Measurements from ENCODE around the gene PKM. TPM values are rescaled to one million over a fixed set of nuclear protein-coding genes. Genes with fewer than 3 reads are reported as not detected.
A peak's percentile ranks its signal among the peaks of the same experiment; 100 is the strongest.

The PKM gene
- total RNA-seq, 1 donor = 2,299 TPM

- peaks cover 56% of the 10 kb centered on the region for H3K4me1 ChIP-seq (ENCODE audit: insufficient read depth, low read length)
- H3K9me3 ChIP-seq (ENCODE audit: low read depth, low read length) = no peaks in the 10 kb centered on the region
- no peaks in the 10 kb centered on the region for H3K27me3 ChIP-seq (ENCODE audit: insufficient read depth, low read length)
- no peak for TF ChIP-seq CTCF (IDR thresholded peaks at IDR 0.05; ENCODE audit: extremely low read depth, low read depth, low read length)
- H3K79me2 ChIP-seq (ENCODE audit: insufficient read depth, low read length) = peaks cover 82% of the 10 kb centered on the region
- peak; percentile 62 for DNase-seq (ENCODE audit: insufficient read length, low spot score, missing footprints)
- peaks cover 80% of the 10 kb centered on the region for H4K20me1 ChIP-seq (ENCODE audit: insufficient read depth, low read length)
- no peak overlapping the region for H3K4me3 ChIP-seq (ENCODE audit: insufficient read depth, low read length)
- H3K4me2 ChIP-seq (ENCODE audit: insufficient read depth, low read length) = peak overlapping the region; percentile 49
- H3K36me3 ChIP-seq (ENCODE audit: insufficient read depth, low read length) = peaks cover 74% of the 10 kb centered on the region
- H2AFZ ChIP-seq (ENCODE audit: low read length) = no peak overlapping the region
- peak overlapping the region; percentile 71 for H3K27ac ChIP-seq (ENCODE audit: low read depth, low read length)
Observed at GRCh38 chr15:72222393-72222792, 8.6 kb downstream of the PKM start.

- Histone ChIP-seq H3K79me2 (ENCODE audit: insufficient read depth, low read length) (peaks cover 94% of the 10 kb centered on the region), H3K27me3 (ENCODE audit: insufficient read depth, low read length) (no peaks in the 10 kb centered on the region), H3K27ac (ENCODE audit: low read depth, low read length) (peak overlapping the region; percentile 30), H3K4me2 (ENCODE audit: insufficient read depth, low read length) (no peak overlapping the region), H3K4me3 (ENCODE audit: insufficient read depth, low read length) (no peak overlapping the region), H3K9me3 (ENCODE audit: low read depth, low read length) (no peaks in the 10 kb centered on the region), H3K4me1 (ENCODE audit: insufficient read depth, low read length) (peaks cover 40% of the 10 kb centered on the region), H4K20me1 (ENCODE audit: insufficient read depth, low read length) (peaks cover 81% of the 10 kb centered on the region), H2AFZ (ENCODE audit: low read length) (no peak overlapping the region), H3K36me3 (ENCODE audit: insufficient read depth, low read length) (peaks cover 87% of the 10 kb centered on the region)
- no peak for DNase-seq (ENCODE audit: insufficient read length, low spot score, missing footprints)
- no peak for TF ChIP-seq CTCF (IDR thresholded peaks at IDR 0.05; ENCODE audit: extremely low read depth, low read depth, low read length)
Observed at GRCh38 chr15:72220687-72221086, 10.3 kb downstream of the PKM start.

- Histone ChIP-seq H3K27ac (ENCODE audit: low read depth, low read length) (peak overlapping the region; percentile 59), H4K20me1 (ENCODE audit: insufficient read depth, low read length) (peaks cover 67% of the 10 kb centered on the region), H3K4me2 (ENCODE audit: insufficient read depth, low read length) (no peak overlapping the region), H3K36me3 (ENCODE audit: insufficient read depth, low read length) (peaks cover 97% of the 10 kb centered on the region), H3K79me2 (ENCODE audit: insufficient read depth, low read length) (peaks cover 87% of the 10 kb centered on the region), H3K4me1 (ENCODE audit: insufficient read depth, low read length) (peaks cover 10% of the 10 kb centered on the region), H2AFZ (ENCODE audit: low read length) (no peak overlapping the region), H3K27me3 (ENCODE audit: insufficient read depth, low read length) (no peaks in the 10 kb centered on the region), H3K9me3 (ENCODE audit: low read depth, low read length) (no peaks in the 10 kb centered on the region), H3K4me3 (ENCODE audit: insufficient read depth, low read length) (no peak overlapping the region)
- no peak for DNase-seq (ENCODE audit: insufficient read length, low spot score, missing footprints)
- TF ChIP-seq CTCF (IDR thresholded peaks at IDR 0.05; ENCODE audit: extremely low read depth, low read depth, low read length) = no peak
Observed at GRCh38 chr15:72217216-72217615, 13.8 kb downstream of the PKM start.

GRCh38 chr15:72216079-72216478 is 14.9 kb downstream of the PKM start:
- DNase-seq (ENCODE audit: insufficient read length, low spot score, missing footprints) = no peak
- H3K9me3 ChIP-seq (ENCODE audit: low read depth, low read length) = no peaks in the 10 kb centered on the region
- H3K27ac ChIP-seq (ENCODE audit: low read depth, low read length) = no peak overlapping the region
- H3K79me2 ChIP-seq (ENCODE audit: insufficient read depth, low read length) = peaks cover 87% of the 10 kb centered on the region
- no peaks in the 10 kb centered on the region for H3K27me3 ChIP-seq (ENCODE audit: insufficient read depth, low read length)
- H4K20me1 ChIP-seq (ENCODE audit: insufficient read depth, low read length) = peaks cover 65% of the 10 kb centered on the region
- H3K4me2 ChIP-seq (ENCODE audit: insufficient read depth, low read length) = no peak overlapping the region
- peaks cover 5% of the 10 kb centered on the region for H3K4me1 ChIP-seq (ENCODE audit: insufficient read depth, low read length)
- peaks cover 98% of the 10 kb centered on the region for H3K36me3 ChIP-seq (ENCODE audit: insufficient read depth, low read length)
- no peak for TF ChIP-seq CTCF (IDR thresholded peaks at IDR 0.05; ENCODE audit: extremely low read depth, low read depth, low read length)
- H2AFZ ChIP-seq (ENCODE audit: low read length) = no peak overlapping the region
- H3K4me3 ChIP-seq (ENCODE audit: insufficient read depth, low read length) = no peak overlapping the region
